ENCODE results near the gene IP6K3.

IP6K3 gene

DNA sequence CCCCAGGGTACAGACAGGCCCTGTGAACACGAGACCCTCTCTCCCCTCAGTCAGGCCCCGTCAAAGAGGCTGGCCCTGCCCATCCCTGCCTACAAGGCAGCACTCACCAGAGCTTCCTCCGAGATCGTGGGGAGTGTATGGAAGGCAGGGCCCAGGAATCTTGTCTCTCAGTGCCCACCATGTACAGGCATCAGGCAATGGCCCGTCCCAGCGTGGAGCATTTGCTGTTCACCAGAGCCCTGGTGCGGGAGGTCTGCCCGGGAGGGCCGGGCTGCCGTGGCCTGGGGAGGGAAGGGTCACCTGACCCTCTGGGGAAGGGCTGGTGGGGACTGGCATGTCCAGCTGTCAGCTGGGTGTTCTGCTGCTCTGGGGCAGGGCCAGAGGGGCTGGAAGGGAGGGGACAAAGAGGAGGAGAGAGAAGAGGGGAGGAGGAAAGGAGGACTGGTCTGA, at the start of gene IP6K3:
Gene IP6K3, minus strand, starts transcription at position 255 of the 450 bp plus-strand sequence. CDS start 11,429 bp downstream, outside the sequence.
- no peak within 1 kb of the TSS for H3K4me3 ChIP-seq (ENCODE audit: control insufficient read depth, low read depth, low read length)
- no peak for DNase-seq (ENCODE audit: low read depth)
- TF ChIP-seq, protein P1, sequence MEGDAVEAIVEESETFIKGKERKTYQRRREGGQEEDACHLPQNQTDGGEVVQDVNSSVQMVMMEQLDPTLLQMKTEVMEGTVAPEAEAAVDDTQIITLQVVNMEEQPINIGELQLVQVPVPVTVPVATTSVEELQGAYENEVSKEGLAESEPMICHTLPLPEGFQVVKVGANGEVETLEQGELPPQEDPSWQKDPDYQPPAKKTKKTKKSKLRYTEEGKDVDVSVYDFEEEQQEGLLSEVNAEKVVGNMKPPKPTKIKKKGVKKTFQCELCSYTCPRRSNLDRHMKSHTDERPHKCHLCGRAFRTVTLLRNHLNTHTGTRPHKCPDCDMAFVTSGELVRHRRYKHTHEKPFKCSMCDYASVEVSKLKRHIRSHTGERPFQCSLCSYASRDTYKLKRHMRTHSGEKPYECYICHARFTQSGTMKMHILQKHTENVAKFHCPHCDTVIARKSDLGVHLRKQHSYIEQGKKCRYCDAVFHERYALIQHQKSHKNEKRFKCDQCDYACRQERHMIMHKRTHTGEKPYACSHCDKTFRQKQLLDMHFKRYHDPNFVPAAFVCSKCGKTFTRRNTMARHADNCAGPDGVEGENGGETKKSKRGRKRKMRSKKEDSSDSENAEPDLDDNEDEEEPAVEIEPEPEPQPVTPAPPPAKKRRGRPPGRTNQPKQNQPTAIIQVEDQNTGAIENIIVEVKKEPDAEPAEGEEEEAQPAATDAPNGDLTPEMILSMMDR (IDR thresholded peaks at IDR 0.05; ENCODE audit: control insufficient read depth, insufficient read depth, low read depth, low read length, missing control alignments): no peak

DNA sequence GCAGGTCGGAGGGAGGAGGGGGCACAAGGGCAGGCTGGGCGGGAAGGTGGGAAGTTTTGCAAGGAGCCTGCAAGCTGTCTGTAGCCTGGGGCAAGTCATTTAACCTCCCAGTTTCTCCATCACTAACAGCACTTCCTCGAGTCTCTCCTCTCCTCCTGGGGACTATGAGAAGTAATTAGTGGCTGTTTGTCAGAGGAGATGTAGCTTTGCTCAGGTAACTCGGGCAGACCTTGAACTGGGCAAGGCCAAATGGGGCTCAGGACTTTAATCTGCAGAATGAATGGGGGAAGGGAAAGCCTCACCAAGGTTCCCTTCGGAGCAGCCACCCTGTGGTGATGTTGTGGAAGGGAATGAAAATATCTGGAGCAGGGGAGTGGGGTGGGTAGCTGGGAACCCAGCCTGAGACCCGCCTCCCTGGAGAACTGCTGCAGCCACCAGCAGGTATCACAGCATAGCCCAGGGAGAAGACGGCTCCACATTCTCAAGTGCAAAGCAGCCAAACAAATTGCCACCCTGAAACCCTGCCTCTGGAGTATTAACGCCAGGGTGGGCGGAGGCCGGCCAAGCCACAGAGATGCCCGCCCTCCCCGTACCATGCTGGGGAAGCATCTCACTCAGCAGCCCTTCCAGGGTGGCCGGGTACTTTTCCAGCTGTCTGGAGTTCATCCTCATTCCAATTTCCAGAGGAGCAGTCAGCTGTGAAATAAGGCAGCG, 48.4 kb upstream of the IP6K3 start:
- no peak for DNase-seq (ENCODE audit: low read depth)
- TF ChIP-seq, protein P1 (IDR thresholded peaks at IDR 0.05; ENCODE audit: control insufficient read depth, insufficient read depth, low read depth, low read length, missing control alignments): no peak
- no peak overlapping the region for H3K4me3 ChIP-seq (ENCODE audit: control insufficient read depth, low read depth, low read length)

GRCh38 chr6:33792981-33793380, 46.3 kb upstream of the IP6K3 start:
- no peak for DNase-seq (ENCODE audit: low read depth)
- TF ChIP-seq, protein P1 (IDR thresholded peaks at IDR 0.05; ENCODE audit: control insufficient read depth, insufficient read depth, low read depth, low read length, missing control alignments): no peak
- H3K4me3 ChIP-seq (ENCODE audit: control insufficient read depth, low read depth, low read length): no peak overlapping the region

DNA sequence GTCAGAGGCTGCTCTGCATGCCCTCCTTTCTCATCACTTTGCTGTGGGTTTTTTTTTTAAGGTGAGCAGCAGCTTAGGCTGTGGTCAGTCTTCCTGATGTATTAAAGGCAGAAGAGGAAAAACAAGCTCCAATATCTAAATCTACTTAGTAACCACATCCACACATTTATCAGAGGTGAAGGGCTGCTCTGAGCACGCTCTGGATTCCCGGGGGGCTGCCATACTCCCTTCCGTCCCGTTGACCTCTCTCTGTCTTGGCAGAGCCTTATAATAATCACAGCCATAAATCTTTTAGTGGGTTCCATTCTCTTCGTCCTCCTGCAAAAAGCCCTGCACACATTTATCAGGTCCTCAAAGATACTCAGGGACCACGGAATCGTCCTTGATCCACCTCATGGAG, 44.9 kb upstream of the IP6K3 start:
- TF ChIP-seq, protein P1 (IDR thresholded peaks at IDR 0.05; ENCODE audit: control insufficient read depth, insufficient read depth, low read depth, low read length, missing control alignments): no peak
- no peak overlapping the region for H3K4me3 ChIP-seq (ENCODE audit: control insufficient read depth, low read depth, low read length)
- DNase-seq (ENCODE audit: low read depth): no peak

DNA sequence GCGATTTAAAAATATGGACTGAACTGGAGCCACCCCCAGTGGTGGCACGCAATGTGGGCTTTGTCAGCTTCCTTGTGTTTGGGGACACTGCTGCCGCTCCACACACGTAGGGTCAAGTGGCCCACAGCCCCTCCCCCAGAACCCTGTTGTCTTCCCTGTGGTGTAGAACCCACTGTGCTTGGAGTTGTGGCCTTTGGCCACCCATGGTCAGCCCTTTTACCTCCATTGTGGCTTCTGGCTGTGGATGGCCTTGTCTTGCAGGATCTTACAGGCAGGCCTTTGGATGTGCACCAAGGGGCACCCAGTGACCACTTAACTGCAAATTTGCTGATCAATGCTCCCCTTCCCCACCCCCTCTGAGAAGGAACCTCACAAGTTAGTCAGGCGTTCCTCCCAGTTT, 44.2 kb upstream of the IP6K3 start:
- DNase-seq (ENCODE audit: low read depth): no peak
- H3K4me3 ChIP-seq (ENCODE audit: control insufficient read depth, low read depth, low read length): no peak overlapping the region
- TF ChIP-seq, protein P1 (IDR thresholded peaks at IDR 0.05; ENCODE audit: control insufficient read depth, insufficient read depth, low read depth, low read length, missing control alignments): no peak

GRCh38 chr6:33790379-33790778, 43.7 kb upstream of the IP6K3 start:
- TF ChIP-seq, protein P1 (IDR thresholded peaks at IDR 0.05; ENCODE audit: control insufficient read depth, insufficient read depth, low read depth, low read length, missing control alignments): no peak
- no peak for DNase-seq (ENCODE audit: low read depth)
- no peak overlapping the region for H3K4me3 ChIP-seq (ENCODE audit: control insufficient read depth, low read depth, low read length)
